ENCODE measurements around the gene SIX5.

DNA sequence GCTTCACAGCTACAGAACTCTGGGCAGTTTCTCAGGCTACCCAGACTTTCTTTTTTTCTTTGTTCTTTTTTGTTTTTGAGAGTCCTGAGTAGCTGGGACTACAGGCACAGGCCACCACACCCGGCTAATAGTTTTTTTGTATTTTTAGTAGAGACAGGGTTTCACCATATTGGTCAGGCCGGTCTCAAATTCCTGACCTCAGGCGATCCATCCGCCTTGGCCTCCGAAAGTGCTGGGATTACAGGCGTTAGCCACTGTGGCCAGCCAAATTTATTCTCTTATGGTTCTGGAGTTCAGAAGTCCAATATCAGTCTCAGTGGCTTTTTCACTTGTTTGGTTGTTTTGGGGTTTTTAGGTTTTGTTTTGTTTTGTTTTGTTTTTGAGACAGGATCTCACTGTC, 23.4 kb downstream of the SIX5 start:
- TF ChIP-seq CTCF (IDR thresholded peaks at IDR 0.05; ENCODE audit: borderline replicate concordance, extremely low read depth, low read length, poor library complexity, severe bottlenecking) (no peak), EZH2 (IDR thresholded peaks at IDR 0.05; ENCODE audit: borderline replicate concordance, low read depth, low read length, severe bottlenecking) (no peak)
